Loucy (cell line): ENCODE data around the gene RBM6.

Source experiments
- EZH2phosphoT487 ChIP-seq: fragments of 200-600 bp; IDR thresholded peaks from 2 replicates; pipeline ENCODE4 v1.6.1; 2018; ENCODE audit warnings: antibody characterized with exemption, mild to moderate bottlenecking, moderate library complexity, borderline replicate concordance
- TF ChIP-seq, protein P1 (sequence below): fragments of 200-600 bp; sonication (generic); conservative IDR thresholded peaks from 2 replicates; pipeline ENCODE4 v1.5.1; 2014; ENCODE audit warnings: mild to moderate bottlenecking, antibody characterized with exemption, low read length

DNA sequence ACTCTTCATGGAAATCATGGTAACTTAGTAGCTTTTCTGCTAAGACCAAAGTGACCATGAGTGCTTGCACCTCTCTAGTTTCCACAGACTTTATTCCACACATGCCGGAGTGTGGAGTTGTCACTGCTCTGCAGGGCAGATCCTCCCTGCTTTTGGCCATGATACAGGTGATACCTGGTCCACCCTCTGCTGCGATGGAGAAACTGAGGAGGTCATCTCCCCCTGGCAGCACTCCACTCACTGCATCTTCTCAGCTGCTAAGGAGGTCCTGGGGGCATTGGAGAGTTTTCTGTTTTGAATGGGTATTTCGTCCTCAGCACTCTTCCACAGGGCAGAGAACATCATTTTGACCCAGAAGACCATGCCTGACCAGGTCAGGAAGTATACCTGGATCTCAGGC is 179.8 kb downstream of the RBM6 start:
- TF ChIP-seq, protein P1, sequence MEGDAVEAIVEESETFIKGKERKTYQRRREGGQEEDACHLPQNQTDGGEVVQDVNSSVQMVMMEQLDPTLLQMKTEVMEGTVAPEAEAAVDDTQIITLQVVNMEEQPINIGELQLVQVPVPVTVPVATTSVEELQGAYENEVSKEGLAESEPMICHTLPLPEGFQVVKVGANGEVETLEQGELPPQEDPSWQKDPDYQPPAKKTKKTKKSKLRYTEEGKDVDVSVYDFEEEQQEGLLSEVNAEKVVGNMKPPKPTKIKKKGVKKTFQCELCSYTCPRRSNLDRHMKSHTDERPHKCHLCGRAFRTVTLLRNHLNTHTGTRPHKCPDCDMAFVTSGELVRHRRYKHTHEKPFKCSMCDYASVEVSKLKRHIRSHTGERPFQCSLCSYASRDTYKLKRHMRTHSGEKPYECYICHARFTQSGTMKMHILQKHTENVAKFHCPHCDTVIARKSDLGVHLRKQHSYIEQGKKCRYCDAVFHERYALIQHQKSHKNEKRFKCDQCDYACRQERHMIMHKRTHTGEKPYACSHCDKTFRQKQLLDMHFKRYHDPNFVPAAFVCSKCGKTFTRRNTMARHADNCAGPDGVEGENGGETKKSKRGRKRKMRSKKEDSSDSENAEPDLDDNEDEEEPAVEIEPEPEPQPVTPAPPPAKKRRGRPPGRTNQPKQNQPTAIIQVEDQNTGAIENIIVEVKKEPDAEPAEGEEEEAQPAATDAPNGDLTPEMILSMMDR, result no peak
- no peak for TF ChIP-seq EZH2phosphoT487
